ENCODE measurements around the gene KCNMB1.

KCNMB1 gene

DNA sequence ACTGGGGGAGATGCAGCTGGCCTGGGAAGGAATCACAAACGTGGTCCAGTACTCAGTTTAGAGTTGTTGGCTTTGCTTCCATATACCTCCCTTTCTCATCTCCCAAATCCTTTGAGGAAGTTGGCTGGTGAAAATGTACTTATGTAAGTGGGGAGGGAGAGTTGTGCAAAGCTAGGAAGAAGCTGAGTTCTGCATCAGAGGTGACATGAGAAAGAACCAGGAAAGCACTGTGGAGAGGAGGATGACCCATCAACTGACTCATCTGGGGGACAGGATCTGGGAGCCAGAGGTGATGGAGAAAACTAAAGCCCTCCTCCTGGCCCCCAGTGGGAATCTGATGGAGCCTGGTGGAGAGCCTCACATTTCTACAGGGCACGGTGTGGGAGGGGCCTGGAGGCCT, 16.2 kb downstream of the KCNMB1 start:
- DNase-seq = no peak

DNA sequence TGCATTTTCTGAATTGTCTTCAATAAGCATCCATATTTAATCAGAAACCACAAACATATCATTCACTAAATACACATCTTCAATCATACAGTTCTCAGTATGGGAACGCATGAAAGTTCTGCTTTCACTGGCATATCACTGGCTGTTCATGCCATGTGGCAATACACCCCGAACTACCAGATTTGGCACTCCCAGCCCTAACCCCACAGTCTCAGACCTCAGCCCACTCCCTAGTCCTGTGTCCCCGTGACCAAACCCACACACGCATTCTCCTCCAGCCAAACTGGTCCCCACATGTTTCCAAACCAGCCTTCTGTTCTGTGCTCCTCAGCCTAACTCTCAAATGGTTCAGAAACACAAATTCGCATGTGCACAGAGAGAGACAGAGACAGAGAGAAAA, 20.6 kb downstream of the KCNMB1 start:
- no peak for DNase-seq

DNA sequence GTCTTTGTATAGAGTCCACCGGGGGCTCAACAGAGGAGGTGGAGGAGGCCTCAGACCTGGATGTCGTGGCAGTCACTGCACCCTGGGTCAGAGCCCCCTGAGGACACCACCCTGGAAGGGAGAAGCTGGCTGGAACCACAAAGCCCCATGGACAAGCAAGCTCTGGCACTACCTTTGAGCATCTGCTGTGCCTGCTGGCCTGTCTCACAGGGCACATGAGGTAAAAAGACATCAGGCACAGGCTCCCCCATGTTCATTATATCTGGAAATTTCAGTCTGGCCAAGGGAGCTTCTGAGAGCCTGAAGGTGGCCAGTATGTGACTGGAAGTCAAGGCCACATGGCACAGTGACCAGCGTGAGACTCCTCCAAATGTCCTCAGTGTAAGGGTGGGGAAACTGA, 22.9 kb downstream of the KCNMB1 start:
- no peak for DNase-seq

DNA sequence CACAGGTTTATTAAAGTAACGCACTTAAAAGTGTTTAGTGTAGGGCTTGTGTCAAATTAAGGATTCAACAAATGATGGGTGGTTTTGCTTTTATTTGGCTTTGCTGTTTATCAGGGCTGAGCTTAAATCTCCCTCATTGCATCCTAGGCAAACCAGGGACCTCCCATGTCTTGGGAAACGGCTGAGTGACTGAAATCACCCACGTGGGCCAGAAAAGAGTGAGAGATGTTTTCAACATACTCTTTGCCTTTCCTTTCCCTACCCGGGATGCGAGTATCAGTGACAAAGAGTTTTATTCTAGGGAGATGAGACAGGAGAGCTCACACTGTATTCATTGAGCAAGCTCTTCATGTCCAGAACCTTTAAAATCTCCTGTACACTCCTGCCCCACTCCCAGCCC, 23.3 kb downstream of the KCNMB1 start:
- no peak for DNase-seq

DNA sequence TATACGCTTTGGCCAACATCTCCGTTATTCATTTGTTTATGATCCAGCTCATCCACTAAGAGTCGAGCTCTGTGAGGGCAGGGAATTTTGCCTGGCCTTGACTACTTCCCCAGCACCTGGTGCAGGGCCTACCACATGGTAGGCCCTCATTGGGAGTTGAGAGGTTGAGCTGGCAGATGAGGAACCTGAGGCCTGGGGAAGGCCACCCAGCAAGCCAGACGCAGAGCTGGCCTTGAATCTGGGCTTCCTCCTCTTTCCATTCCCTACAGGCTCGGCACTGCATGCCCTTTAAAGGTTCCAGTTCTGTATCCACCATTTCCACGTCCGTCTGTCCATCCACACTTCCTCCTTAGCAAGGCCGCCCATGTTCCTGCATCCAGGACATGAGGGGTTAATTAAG, 24.2 kb downstream of the KCNMB1 start:
- DNase-seq = no peak

DNA sequence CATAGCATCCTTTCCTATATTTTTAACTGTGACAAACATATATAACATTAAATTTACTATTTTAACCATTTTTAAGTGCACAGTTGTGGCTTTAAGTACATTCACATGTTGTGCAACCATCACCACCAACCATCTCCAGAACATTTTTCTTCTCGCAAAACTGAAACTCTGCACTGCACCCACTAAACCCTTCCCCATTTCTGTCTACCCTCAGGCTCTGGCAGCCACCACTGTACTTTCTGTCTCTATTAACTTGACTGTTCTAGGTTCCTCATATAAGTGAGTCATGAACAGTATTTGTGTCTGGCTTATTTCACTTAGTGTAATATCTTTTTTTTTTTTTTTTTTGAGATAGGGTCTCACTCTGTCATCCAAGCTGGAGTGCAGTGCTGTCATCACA, 25.5 kb downstream of the KCNMB1 start:
- DNase-seq = no peak

DNA sequence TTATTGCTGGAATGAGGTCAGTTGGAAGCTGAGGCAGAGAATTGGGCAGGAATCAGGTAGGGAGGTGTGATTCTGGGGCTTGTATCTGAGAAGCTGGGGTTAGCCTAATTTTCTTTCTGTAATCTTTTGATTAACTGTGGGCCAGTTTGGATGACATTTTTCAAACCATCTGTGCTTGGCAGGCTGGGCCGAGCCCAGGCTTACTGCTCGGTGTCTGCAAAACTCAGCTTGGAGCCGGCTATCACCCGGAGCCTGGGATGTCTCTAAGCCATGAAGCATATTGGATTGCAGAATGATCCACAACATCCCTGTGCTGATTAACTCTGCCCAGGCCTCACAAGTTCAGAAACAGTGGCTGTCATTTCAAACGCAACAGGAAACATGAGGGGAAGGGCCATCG, 26.5 kb downstream of the KCNMB1 start:
- DNase-seq = no peak

DNA sequence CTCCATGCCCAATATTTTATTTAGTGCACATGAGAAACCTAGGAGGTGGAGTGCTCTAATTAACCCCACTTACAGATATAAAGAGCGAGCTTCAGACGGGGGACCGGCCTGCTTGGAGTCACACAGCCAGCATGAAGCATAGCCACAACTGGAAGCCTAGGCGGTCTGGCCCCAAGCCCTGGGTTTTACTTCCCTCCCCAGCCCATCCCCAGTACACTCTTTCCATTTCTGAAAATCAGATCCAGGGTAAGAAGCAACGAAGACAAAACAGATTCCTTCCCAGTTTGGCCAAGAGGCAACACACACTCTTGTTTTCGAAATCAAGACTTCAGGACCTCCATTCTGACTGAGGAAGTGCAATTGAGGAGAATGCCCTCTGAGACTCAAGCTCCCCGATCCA, 27.1 kb downstream of the KCNMB1 start:
- no peak for DNase-seq

DNA sequence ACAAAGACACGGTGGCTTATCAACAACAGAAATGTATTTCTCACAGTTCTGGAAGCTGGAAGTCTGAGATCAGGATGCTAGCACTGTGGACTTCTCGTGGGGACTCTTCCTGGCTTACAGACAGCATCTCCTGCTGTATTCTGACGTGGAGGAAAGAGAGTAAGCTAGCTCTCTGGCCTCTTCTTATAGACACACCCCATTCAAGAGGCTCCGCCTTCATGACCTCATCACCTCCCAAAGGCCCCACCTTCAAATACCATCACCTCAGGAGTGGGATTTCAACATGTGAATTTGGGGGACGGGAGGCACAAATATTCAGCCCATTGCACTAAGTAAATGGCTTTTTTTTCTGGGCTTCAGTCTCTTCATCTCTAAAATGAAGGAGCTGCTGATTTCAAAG, 27.6 kb downstream of the KCNMB1 start:
- DNase-seq = no peak

DNA sequence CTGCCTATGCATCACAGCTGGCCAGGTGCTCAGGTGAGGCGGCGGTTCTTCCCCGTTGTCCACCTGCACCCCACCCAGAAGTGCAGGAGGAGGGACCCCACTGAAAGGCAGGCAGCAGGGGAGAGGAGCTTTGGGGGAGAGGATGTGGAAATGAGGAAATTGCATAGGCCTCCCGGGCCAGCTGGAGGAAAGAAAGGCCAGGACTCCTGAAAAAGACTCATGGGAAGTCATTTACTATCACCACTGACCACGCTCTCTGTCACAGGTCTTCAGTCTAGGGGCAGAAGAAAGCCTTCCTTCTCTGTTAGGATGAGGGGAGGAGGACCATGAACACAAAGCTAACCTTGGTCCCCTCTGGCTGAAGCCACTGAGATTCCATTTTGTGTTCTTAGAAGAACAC, 28.1 kb downstream of the KCNMB1 start:
- no peak for DNase-seq

DNA sequence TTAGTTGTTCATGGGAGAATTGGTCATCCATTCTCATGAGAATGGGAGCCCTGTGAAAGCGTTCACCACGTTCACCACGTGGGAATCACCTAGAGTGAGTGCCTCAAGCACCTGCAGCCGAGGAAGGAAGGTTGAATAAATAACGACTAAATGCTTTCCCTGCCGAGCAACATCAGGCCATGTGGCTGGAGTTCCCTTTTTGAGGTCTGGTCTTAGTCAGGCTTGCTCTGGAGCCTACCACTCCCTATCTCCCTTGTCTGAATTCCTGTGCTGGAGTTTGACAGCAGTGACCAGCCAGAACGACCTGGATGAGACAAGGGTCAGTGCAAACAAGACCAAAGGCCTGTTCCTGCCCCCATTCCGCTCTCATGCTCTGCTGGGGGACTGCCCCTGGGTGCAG, 28.5 kb downstream of the KCNMB1 start:
- DNase-seq = no peak

DNA sequence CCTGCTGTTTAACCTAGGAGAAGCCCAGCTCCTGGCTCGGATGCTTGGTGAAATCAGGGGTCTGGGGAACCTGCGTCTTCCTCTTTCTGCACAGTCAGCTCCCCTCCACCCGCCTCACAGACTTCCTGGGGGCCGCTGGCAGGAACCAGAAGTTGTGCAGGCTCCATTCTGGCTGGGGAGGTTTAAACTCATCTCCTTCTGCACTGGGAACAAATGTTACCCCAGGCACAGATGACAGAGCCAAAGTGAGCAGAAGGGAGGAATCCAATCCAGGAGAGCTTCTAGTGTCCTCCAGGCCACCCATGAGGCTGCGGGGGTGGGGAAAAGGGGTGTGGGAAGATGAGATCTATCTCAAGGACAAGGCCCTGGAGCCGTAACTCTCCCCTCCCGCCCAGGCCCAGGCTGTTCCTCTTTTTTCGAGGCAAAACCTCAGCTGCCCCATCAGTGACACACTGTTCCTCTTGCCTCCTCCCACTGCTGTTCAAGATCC, 31.2 kb downstream of the KCNMB1 start:
- DNase-seq = no peak

DNA sequence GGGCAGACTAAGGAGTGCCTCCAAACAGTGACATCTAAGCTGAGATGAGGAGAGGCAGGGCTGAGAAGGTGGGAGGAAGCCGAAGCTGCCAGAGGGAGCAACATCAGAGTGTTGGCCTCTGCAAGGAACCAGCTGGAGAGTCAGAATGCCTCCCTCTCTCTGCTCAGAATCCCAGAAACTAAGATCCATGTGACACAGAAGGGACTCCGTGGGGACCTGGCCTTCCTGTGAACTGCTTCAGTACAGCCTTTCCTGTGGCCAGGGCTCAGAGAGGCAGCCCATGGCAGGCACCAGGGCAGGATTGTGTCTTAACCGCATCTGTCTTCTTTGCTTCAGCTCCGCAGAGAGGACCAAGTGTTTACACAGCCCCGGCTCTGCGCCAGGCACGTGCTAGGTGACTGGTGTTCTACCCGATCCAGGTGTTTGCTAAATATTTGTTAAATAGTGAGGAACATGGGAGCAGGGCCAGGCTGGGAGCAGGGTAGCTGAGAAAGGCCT, 33.5 kb downstream of the KCNMB1 start:
- DNase-seq = no peak

DNA sequence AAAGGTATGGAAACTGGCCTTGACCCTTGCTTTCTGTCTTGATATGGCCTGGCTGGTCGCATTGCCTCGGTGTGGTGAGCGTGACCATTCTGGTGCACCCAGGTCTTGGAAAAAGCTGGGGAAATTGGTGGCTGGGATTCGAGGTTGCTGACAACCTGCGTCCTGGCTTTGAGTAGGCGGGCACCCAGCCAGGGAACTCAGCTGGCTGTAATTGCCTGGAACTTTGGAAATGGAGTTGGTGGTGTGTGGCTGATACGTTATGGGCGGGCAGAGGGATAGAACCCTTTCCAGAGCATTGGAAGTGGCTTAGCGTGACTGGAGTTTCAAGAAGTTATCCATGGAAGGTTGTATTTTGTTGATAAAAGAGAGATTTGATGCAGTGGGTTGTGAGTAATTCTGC, 35.2 kb downstream of the KCNMB1 start:
- no peak for DNase-seq

DNA sequence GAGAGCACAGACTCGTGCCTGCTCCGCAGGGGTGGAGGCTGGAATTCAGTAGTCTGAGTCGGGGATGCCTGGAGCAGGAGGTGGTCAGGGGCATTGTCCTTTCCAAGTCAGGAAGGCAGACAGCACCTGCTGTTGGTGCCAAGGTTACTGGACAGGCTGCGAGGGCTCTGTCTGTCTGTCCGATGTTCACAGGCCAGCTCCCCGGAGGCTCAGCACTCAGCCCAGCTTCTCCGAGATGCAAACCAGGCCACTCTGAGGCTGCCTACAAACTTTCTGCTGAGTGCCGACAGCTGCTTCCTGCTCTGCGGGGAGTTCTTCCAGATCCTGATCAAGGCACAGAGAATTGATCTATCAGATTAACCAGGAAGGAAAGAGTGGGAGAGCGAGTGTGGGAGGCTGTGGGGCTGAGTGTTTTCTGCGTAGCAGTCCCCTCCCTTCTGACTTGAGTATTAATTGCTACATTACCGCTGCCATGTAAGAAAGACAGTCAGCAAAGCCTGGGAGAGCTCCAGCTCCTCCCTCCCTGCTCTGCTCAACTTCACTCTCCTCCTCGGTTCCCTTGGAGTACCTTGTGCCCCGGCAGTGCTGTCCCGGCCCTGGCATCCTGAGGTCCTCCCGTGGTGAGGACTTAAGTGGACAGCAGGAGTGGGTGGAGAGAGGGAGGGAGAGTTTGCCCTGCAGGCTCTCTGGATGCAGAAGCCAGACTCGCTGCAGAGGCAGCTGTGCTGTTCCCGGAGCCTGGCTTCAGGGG, 36.0 kb downstream of the KCNMB1 start:
- no peak for DNase-seq

DNA sequence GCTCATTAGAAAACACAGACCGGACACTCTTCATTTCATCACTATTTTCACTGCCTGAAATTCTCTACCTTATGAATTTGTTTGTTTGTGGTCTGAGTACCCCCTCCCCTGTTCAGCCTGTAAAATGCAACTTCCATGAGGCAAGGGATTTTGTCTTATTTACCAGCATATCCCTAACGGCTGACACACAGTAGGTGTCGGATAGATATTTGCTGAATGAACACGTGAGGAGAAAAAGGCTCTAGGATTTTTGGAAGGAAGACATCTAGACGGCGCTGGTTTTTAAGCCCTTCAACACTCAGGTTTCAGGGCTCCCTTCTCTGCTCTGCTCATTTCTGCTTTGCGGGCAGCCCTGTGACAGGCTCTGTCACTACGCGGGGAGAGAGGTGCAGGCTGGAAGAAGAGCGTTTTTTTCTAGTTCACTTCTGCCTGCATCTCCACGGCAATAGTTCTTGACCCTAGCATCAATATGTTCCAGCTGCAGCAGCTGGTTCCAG, 41.0 kb downstream of the KCNMB1 start:
- DNase-seq = no peak

DNA sequence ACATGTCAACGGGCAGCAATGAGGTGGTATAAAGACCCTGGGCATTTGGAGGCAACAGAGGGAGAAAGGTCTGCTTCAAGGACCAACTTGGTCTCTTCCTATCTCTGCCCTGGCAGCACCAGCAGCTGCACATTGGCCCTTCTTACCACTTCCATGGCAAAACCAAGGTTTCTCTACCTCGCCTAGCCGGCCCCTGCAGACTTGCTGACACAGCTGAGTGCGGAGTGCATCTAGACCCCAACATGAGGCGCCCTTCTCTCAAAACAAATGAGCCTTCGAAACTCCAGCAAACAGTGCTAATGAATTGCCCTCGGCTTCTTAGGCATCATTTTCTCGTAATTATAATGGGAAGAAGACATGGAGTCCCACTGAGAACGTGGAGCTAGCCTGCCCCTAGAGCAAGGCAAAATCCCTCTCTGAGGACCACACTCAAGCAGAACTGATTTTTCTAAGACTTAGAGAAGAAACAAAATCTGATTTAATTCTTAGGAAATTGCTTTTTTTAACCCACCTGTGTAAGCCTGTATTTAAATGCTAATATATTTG, 42.1 kb downstream of the KCNMB1 start:
- DNase-seq = no peak

DNA sequence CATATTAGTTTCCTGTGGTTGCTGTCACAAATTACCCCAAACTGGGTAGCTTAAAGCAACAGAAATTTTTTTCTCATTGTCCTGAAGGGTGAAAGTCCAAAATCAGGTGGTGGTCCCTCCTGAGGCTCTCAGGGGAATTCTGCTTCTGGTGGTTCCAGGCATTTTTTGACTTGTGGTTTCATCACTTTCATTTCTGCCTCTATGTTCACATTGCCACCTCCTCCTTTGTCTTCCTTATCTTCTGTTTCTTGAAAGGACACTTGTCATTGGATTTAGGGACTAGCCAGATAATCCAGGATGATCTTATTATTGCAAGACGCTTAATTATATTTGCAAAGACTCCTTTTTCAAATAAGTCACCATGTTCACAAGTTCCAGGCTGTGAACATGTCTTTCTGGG, 43.2 kb downstream of the KCNMB1 start:
- DNase-seq = no peak

DNA sequence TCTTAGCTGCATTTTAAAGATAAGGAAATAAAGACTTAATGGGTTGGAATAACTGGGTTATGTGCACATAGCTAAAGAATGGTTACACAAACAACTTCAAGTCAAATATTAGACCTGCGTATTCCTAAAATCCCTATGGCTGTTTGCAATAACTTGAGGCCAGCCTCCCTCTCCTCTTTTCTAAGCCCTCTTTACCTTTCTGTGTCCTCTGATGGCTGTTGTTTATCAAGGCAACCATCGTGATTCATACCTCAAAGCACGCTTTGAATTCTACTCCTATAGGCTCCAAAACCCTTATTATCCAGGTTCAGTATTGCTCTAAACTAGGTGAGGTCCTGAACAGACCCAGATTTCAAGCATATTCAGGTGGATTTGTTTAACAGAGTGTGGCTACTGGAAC, 46.0 kb downstream of the KCNMB1 start:
- DNase-seq = no peak

DNA sequence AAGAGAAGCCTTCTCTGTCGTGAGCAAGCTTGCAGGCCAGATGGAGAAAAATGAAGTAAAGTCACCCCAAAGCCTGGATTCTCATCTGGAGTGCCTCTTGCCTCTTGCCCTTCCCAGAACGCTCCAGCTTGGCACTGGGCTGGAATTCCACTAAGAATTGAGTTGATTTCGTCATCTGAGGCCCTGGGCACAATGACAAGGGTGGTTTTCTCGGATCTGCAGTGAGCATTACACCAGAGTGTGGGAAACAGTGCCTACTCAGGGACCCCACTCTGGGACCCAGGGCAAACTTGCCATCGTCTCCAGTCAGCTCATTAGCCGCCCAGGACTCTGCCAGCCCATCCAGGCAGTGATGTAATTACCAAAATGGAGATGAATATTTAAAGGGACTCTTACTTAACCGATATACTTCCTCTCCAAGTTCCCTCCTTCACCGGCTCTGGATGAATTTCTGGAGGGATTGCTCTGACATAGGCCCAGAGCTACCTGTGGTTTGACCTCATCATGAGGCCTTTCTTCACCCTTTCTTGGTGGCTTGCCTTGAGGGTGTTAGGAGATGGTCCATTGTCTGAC, 46.9 kb downstream of the KCNMB1 start:
- no peak for DNase-seq

DNA sequence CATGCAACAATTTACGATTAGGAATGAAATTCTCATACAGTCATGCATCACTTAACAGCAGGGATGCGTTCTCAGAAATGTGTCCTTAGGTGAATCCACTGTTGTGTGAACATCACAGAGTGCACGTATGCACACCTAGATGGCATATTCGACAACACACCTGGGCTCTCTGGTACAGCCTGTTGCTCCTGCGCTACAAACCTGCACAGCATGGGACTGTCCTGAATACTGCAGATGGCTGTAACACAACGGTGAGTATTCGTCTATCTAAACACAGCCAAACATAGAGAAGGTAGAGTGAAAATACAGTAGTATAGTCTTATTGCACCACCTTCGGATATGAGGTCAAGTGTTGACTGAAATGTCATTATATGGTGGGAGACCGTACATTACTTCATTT, 47.6 kb downstream of the KCNMB1 start:
- no peak for DNase-seq

DNA sequence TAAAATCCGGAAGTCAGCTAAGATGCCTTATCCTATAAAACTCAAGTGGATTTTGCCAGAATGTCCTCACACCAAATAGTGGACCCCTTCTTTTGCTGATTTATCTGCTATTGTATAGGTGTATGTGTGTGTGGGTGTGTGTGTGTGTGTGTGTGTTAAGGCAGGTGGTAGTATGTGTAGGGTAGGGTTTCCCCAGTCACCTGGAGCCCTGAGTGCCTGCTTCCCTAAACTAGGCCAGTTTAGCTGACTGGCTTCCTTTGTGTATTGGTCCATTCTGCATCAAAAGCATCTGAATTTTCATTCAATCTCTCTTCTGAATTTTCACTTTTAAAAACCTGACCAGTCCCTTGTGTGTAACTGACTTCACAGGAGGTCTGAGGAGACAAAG, 49.4 kb downstream of the KCNMB1 start:
- DNase-seq = no peak

DNA sequence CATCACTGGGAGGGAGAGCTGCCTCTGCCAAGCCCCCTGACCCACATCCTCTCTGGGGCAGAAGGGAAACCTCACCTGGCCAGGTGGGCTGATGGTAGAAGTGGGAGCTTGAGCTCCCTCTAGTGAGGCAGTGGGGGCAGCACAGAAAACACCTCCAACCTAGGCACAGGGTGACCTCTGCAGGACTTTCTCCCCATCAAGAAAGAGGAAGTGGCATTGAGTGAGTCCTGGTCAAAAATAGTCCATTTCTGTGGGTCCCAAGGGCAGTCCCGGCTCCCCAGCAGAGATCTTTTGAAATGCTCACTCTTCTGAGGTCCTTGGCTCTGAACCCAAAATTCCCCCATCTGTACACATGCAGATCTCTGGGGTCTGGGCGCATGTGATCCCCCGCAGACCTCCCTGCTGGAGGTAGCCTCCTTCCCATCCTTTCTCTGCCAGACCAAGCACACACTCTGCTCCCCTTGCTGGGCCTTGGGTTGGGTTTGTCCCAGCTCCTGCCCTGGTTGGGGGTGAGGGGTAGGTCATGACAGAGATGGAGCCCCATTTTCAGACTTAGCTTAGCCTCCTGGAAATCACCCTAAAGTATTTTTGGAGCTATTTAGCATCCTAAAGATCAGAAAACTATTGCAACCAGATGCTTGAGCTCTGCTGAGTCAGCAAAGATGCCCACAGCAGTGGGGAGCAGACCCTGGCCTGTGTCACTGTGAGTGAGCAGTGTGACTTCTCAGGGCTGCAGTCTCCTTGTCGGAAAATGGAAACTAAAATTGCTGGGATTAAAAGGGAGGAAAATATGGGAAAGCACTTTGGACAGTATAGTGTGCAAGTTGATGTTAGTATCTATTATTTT, 50.0 kb downstream of the KCNMB1 start:
- DNase-seq = peak; percentile 78
